GM21528 (cell line): ENCODE results near the gene BPIFA2.
"Not testable (repeated sequence)": the region's sequence is repeated elsewhere in the genome, so short reads cannot be mapped to it uniquely, and the experiment has no call there.

ENCODE experiments used
- ATAC-seq: cut with Tn5 transposase; IDR thresholded peaks from one replicate; pipeline ENCODE4 v1.9.1; 2021; ENCODE audit warnings: mild to moderate bottlenecking, moderate library complexity; ENCODE audit not compliant: unreplicated experiment, low FRiP score

BPIFA2 gene, protein sequence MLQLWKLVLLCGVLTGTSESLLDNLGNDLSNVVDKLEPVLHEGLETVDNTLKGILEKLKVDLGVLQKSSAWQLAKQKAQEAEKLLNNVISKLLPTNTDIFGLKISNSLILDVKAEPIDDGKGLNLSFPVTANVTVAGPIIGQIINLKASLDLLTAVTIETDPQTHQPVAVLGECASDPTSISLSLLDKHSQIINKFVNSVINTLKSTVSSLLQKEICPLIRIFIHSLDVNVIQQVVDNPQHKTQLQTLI

DNA sequence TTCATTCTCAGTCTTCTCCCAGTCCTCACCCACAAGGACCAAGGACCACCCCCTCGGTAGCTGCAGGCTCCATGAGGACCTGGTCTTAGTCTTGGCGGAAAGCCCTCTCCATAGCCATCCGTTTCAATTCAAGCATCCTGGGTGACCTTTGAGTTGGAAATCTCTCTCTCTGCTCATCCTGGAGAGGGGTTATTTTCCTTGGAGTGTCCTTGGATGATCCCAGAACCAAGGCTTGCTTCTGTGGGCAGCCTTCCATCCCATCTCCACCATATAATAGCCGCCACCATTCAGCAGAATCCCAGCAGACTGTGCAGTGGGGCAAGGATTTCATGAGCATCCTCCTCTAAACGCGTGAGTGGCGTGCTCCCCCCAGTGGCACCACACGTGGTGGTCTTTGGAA, at the start of gene BPIFA2:
Gene BPIFA2, plus strand, starts transcription at position 301 of the 400 bp plus-strand sequence. CDS start 987 bp downstream, outside the sequence.
- ATAC-seq = no peak

DNA sequence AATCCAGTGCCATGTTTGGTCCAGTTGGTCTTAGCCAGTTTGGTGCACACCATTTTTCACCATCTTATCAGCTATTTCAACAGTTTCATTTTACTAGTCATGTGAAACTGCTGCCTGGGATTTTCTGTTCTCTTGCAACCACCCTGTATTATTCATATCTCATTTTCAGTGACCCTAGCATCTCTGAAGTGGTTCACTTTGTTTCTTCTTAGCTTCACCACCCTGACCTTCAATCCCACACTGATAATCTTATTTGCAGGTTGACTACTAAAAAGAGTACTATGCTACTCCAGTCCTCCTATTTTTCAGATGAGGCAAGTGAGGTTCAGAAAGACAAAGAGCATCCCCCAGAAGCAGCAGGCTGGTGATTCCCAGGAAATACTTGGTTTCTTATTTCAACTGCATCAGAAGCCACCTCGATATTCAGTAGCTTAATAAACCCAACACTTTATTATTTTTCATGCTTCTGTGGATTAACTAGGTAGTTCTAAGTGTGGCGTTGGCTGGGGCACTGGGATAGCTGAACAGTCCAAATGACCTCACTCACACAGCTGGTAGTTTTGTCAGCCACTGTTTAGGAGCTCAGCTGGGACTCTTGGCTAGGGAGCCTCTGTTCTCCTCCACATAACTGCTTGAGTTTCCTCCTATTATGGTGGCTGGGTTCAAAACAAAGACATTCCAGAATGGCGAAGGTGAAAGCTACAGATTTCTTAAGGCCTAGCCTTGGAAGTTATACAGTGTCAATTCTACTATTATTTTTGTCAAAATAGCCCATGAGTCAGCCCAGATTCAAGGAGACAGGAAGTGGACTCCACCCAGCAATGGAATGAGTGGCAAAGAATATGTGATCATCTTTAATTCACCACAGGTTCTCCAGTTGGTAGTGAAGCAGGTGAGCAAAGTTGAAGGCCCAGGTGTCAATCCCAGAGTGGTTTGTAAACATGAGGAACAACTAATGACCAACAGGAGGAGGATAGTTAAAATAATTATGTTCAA, 47.9 kb upstream of the BPIFA2 start:
- ATAC-seq = no peak

DNA sequence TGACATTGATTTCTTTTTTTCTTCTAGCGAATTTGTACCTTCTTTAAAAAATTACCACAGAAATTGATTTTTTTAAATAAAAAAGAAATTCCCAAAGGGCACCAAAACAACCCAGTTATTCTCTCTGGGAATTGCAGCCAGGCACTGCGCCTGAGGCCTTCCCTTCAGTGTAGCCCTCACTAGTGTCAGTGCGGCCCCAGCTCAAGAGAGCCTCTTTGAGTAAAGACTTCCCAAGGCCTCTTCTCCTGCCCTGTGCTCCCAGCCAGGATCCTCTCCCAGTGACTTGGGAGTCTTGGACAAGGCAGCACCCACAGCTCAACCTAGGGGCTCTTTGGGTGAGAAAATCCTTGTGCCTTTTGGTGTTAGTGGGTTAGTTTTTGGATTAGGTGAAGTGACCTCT, 47.0 kb upstream of the BPIFA2 start:
- ATAC-seq = no peak

DNA sequence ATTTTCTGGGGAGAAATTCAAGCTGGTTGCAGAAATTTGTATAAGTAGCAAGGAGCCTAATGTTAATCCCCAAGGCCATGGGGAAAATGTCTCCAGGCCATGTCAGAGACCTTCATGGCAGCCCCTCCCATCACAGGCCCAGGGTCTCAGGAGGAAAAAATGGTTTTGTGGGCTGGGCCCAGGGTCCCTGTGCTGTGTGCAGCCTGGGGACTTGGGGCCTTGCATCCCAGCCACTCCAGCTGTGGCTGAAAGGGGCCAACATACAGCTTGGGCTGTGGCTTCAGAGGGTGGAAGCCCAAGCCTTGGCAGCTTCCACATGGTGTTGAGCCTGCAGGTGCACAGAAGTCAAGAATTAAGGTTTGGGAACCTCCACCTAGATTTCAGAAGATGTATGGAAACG, 45.7 kb upstream of the BPIFA2 start:
- not testable (repeated sequence) for ATAC-seq

DNA sequence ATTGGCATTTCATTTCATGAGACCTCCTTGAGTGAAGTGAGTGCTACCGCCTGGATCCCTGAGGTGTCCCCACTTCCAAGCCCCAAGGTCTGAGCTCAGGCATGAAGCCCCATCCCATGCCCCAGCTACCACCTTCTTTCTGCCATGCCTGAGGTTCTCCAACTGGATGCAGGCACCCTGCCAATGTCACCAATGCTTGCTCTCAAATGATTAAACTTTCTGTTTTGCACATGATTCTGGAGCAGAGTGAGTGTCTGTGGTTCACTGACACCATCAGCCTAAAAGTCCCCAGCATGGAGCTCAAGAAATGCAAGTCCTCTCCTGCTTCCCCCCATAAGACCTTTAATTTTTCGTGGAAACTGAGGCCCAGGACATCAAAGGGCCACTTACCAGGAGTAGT, 43.7 kb upstream of the BPIFA2 start:
- ATAC-seq = no peak

DNA sequence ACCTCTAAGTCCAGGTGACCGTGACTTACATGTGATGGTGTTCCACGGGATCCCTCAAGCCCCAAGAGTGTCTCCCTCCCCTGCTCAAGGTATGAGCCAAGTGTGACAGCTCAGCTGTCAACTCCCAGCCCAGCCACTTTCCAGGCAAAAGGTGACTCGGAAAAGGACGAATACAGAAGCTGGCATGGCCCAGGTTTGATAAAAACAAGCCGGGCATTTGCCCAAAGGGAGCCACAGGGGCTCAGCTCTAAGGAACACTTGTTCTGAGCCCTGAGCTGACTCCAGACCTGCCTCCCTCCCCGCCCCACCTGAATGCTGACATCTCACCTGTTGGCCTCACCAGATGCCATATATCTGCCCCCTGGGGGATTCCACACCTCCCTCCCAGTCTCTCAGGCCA, 43.0 kb upstream of the BPIFA2 start:
- no peak for ATAC-seq

DNA sequence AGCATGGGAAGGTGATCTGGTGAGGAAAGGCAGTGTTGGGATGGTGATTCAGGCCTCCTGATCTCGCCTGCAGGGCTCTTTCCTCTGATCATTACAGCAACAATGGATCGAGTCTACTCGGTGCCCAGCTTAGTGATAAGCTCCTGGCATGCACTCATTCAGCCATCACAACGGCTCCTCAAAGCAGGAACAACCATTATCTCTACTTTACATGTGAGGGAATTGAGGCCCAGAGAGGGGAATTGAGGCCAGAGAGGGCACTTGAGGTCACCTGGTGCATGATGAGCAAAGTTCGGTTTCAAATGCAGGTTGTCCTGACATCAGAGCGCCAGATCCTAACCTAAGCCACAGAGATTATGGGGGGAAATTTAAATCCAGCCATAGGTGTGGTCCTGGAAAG, 42.0 kb upstream of the BPIFA2 start:
- no peak for ATAC-seq

DNA sequence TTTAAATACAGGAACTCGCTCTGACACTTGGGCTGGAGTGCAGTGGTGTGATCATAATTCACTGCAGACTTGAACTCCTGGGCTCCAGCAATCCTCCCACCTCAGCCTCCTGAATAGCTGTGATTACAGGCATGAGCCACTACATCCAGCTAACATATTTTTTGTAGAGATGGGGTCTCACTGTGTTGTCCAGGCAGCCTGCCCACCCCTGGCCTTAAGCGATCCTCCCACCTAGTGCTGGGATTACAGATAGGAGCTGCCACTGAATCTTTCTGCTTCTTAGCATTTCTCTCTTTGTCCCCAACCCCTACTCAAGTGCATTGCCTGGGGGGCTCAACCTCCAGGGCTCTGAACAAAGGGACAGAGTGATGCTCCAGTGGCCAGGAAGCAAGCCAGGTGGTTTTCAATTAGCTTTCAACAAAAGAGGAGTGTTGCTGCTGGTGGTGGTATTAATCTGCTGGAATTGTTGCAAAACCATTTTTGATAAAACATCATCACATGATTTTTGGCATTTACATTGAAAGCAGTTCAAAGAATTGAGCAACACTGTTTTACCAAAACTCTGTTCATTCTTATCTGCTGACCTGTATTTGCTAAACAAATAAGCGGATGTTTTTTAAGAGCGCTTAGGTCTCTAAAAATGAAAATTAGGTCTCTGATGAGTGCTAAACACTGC, 40.4 kb upstream of the BPIFA2 start:
- no peak for ATAC-seq

DNA sequence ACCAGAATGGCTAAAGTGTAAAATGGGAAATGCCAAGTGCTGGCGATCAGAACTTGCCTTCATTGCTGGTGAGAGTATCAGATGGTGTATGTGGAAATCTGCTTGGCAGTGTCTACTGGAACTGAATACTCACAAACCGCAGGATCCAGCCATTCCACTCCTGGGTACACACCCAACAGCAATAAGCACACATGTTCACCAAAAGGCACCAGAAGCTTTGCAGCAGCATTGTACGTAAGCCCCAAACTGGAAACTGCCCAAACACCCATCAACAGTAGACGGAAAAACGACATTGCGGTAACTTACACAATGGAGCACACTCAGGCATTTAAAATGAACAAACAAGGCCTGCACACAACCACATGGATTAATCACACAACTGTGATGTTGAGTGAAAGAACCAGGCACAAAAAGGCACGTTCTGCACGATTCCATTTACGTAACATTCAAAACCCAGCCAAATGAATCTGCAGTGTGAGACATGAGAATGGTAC, 37.3 kb upstream of the BPIFA2 start:
- ATAC-seq = no peak

DNA sequence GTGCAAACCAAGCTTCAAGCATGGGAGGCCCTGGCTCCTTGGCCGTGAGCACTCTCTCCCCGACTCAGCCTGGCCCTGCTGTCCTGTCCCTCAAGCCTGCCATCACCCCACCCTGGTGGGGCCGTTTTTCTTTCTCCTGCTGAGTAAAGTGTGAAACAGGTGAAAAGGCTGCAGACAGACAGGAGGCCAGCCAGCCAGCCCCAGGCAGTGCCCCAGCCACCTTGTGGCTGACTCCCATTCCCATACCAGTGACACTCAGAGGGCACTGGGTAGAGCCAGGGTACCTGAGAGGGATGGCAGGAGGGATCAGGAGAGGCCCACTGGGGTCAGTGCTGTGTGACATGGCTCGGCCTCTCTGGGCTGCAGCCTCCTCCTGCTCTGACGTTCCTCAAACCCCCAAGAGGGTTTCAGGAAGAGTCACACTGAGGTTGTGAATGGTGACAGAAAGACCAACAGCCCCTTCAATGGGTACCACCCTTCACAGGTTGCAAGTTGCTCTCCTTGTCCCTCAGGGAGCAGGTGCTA, 35.9 kb upstream of the BPIFA2 start:
- no peak for ATAC-seq

DNA sequence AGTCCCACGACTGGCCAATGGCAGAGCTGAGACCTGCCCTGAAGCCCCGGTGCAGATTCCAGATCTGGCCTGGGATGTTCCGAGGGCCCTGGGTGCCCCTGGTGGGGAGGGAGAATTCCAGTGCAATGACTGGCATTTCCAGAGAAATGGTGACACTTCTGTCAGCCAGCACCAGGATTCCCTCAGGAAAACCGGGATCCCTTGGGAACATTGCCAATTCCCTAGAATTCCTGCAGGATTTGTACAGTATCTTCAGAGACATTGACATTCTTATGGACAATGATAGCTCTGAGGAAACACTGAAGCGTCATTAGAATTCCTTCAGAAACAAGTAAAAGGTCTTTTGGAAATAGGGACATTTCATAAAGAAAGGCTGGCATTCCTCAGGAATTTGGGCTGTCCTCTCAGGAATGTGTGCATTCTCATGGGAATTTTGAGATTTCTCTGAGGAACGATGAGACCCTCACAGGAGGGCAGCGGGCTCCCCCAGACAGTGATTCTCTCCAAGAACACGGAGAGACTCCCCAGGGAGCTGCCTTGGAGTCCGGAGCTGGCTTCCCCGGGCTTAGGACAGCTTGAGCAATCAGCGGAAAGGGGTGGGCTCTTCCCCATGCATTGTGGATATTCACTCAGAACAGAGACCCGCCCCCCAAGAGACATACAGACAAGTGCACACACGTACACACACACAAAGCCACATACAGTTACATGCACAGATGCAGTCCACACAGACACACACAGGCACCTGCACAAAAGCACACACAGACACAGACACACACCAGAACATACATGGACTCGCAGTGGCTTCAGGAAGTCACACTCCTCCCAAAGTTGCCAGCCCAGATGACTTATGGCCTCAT, 35.2 kb upstream of the BPIFA2 start:
- ATAC-seq = no peak

DNA sequence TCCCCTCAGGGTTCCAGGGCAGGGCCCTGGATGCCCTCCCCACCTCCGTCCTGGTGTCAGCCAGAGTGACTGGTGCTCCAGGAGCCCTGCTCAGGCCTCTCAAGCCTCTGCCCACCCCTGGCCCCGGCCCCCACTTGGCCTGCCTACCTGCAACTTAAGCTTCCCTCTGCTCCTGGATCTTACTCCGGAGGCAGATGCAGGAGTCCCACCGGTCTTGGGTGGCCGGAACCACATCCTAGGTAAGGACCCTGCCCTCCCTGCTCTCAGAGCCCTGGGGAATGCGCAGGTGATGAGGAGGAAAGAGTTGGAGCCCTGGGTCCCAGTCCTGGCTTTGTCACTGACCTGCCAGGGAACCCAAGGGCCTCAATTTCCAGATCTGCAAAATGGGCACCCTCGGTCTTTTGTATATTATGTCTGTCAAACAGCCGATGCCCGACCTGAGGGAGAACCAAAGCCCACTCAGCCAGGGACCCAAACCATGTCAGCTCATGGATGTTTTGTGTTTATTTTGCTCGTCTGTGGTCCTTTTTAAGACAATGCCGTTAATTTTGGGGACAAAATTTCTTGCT, 34.5 kb upstream of the BPIFA2 start:
- no peak for ATAC-seq

DNA sequence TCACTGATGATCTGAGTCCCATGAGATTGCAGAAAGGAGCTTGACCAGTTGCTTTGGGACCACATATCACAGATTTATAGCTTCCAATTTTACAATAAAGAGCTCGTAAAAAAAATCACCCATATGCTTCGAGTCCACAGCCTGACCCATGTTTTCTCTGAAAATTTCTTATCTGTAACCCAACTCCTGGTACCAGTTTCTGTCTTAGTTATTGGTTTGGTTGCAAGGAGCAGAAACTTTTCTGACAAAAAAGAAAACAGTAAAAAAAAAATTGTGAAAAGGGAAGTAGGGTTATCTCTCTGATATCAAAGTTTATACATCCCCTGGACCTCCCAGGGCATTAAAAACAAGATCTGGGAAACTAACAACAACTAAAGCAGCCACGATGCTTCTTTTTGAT, 30.8 kb upstream of the BPIFA2 start:
- no peak for ATAC-seq

DNA sequence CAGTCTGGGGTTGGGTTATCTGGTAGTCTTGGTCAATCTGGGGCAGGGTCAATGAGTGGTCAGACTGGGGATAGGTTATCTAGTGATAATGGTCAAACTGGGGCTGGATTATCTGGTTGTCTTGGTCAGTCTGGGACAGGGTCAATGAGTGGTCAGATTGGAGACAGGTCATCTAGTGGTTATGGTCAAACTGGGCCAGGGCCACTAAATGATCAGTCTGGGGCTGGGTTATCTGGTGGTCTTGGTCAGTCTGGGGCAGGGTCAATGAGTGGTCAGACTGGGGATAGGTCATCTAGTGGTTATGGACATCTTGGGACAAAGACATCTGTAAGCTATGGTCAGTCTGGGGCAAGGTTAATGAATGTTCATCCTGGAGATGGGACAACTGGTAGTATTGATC, 28.5 kb upstream of the BPIFA2 start:
- no peak for ATAC-seq

DNA sequence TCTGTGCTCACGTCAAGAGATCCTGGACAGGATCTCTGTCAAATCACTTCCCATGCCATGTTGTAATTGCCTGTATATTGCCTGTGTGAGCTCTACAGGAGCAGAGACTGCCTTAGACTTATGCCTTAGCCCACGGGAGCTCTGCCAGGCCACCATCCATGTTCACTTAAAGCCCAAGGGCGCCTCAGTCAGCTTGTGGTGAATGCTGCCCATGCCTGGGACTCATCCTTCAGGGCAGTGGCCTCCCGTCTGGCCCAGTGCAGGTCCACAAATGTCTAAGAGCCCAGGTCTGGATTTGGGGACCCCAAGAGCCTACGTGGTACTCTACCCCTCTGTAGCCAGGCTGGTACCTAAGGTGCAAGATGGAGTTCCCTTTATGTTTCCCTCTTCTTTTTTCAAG, 22.4 kb upstream of the BPIFA2 start:
- ATAC-seq = no peak

DNA sequence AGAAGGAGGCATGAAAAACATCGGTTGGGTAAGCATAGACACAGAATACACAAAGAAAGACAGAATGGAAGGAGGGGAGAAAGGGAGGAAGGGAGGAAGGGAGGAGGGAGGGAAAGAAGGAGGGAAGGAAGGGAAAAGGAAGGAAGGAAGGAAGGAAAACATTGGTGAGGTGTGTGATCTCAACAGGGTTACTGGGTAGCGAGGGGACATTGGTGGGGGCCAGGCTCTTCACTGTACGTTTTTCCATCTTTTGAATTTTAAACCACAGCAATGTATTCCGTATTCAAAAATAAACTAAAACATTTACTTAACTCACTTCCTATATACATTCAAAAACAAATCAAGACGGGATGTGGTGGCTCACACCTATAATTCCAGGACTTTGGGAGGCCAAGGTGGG, 20.7 kb upstream of the BPIFA2 start:
- ATAC-seq = no peak

DNA sequence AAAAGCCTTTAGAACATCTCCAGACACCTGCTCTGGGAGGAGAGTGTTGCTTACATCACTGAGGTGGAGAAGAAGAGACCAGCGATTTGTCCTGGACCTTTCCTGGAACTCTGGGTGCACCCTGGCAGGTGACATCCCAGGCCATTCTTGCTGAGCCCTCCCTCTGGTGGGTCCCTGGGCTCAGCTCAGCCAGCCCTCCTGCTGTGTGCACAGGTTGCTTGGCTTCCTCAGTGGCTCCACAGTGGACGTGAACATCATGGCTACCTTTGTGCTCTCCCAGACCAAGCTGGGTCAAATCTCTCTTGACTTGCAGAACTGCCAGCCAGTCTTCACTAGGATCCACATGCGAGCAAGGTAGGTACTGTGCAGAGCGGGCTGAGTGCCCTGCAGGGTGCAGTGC, 19.9 kb upstream of the BPIFA2 start:
- no peak for ATAC-seq

DNA sequence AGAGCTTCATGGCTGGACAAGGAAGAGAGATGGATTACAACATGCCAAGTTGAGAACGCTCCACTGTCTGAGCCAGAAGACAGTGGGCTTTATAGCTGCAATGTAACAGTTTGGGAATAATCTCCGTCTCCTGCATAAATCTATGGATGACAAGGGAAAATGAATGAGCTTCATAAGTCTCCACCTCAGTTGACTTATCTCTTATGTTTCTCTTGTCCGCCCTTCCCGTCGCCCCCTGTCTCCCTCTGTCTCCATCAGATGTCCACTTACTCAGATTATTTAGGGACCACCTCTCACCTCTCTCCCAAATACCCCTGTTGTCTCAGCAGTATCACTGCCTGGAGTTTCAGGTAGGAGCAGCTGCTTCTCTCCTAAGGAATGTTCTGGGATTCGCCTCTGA, 13.7 kb upstream of the BPIFA2 start:
- ATAC-seq = no peak

DNA sequence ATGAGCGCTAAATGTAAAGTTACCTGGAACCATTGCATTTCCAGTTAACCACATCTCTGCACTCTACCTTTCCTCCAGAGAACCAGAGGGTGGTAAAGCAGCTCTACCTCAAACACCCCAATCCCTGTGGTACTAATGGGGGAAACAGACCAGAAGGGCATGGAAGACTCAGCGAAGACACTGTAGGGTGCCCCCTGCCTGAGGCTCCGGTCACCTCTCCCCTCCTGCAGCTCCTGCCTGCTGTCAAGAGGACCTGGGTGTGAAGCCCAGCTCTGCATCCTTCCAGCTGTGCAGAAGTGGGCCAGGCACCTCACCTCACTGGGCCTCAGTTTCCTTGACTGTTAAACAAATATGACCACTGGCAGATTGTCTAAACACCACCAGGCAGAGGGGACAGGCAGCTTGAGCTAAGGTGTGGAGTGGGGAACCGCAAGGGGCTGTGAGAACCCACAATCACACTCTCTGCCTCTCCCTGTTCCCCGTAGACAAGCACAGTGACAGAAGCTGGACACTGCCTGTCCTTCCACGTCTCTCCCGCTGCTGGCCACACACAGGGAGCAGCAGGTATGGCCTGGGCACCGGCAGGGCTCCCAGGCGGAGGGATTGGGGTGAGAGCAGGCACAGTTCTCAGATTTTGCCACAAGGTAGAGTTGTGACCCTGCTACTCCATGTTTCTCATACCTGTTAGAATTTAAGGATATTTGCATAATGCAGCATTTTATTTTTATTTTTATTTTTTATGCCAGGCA, 9.1 kb upstream of the BPIFA2 start:
- no peak for ATAC-seq
